Measurements from ENCODE around the gene KCNJ3.

DNA sequence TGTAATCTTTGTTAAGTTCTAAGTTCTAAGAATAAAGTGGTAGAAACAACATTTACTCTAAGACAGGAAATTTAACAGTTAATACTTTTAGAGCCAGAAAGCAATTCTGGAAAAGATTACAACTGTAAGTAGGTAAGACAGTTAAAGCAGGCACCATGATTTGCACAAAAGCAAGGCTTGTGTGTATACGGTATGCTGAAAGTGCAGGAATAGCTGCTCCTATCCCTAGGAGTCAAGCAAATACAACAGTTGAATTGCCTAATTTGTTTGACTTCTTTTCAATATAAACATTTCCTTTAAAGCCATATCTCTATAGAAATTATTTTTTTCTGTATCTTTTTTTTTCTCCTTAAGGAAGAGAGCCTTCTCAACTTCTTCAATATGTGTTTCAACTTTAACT is 116.4 kb downstream of the KCNJ3 start:
- no peak for TF ChIP-seq POLR2AphosphoS5 (IDR thresholded peaks at IDR 0.05; ENCODE audit: low read depth, low read length)
- TF ChIP-seq TAF1 (IDR thresholded peaks at IDR 0.05; ENCODE audit: borderline replicate concordance, insufficient read depth, low read length): no peak
